ENCODE measurements around the gene GGTA1.

The GGTA1 gene

GRCh38 chr9:121491111-121491510, 8.5 kb downstream of the GGTA1 start:
- intact Hi-C loops (cut with DNase I; ENCODE audit: low total_unique reads) = no loop called here
- DNase-seq = no peak
- no peaks in the 10 kb centered on the region for H3K27me3 ChIP-seq
- no peaks in the 10 kb centered on the region for H3K36me3 ChIP-seq
- peak overlapping the region; percentile 49 to 57 for H3K27ac ChIP-seq
- no peaks in the 10 kb centered on the region for H3K9me3 ChIP-seq
- H3K4me1 ChIP-seq = peaks cover 0 to 39% (median 30%) of the 10 kb centered on the region in 4 donors
- no peak for TF ChIP-seq CTCF (IDR thresholded peaks at IDR 0.05)
- no peak overlapping the region for H3K4me3 ChIP-seq

GRCh38 chr9:121489344-121489743, 10.3 kb downstream of the GGTA1 start:
- no peaks in the 10 kb centered on the region for H3K9me3 ChIP-seq
- no peaks in the 10 kb centered on the region for H3K36me3 ChIP-seq
- no peak overlapping the region for H3K4me3 ChIP-seq
- H3K27ac ChIP-seq = peak overlapping the region; percentile 57 to 88
- no peak for TF ChIP-seq CTCF (IDR thresholded peaks at IDR 0.05)
- peaks cover 0 to 56% (median 47%) of the 10 kb centered on the region in 4 donors for H3K4me1 ChIP-seq
- intact Hi-C loops (cut with DNase I; ENCODE audit: low total_unique reads) = no loop called here
- no peaks in the 10 kb centered on the region for H3K27me3 ChIP-seq
- no peak for DNase-seq

- intact Hi-C loops (cut with DNase I; ENCODE audit: low total_unique reads) = no loop called here
- no peak overlapping the region for H3K4me3 ChIP-seq
- H3K27ac ChIP-seq = peak overlapping the region; percentile 87 to 88
- peaks cover 0 to 82% (median 69%) of the 10 kb centered on the region in 4 donors for H3K4me1 ChIP-seq
- TF ChIP-seq CTCF (IDR thresholded peaks at IDR 0.05) = no peak
- DNase-seq = no peak
- H3K9me3 ChIP-seq = no peaks in the 10 kb centered on the region
- H3K27me3 ChIP-seq = no peaks in the 10 kb centered on the region
- H3K36me3 ChIP-seq = no peaks in the 10 kb centered on the region
These were observed 13.6 kb downstream of the GGTA1 start for GRCh38 chr9:121486043-121486442.

- intact Hi-C loops (cut with DNase I; ENCODE audit: low total_unique reads) = no loop called here
- Histone ChIP-seq H3K27ac (peak overlapping the region; percentile 87 to 88), H3K9me3 (no peaks in the 10 kb centered on the region), H3K4me1 (peaks cover 0 to 82% (median 69%) of the 10 kb centered on the region in 4 donors), H3K4me3 (no peak overlapping the region), H3K36me3 (no peaks in the 10 kb centered on the region), H3K27me3 (no peaks in the 10 kb centered on the region)
- no peak for TF ChIP-seq CTCF (IDR thresholded peaks at IDR 0.05)
- peak; percentile 52 to 73 for DNase-seq
These were observed 14.0 kb downstream of the GGTA1 start for GRCh38 chr9:121485623-121486022.

- intact Hi-C loops (cut with DNase I; ENCODE audit: low total_unique reads) = loop anchor here (1.0 kb wide), 1 partner anchor 39 kb away; no protein-coding TSS in a partner anchor
- TF ChIP-seq CTCF (IDR thresholded peaks at IDR 0.05) = no peak
- peaks cover 0 to 82% (median 69%) of the 10 kb centered on the region in 4 donors for H3K4me1 ChIP-seq
- H3K9me3 ChIP-seq = no peaks in the 10 kb centered on the region
- H3K36me3 ChIP-seq = no peaks in the 10 kb centered on the region
- no peak for DNase-seq
- peak overlapping the region in 1 of 2 donors; percentile 8 for H3K4me3 ChIP-seq
- no peaks in the 10 kb centered on the region for H3K27me3 ChIP-seq
- H3K27ac ChIP-seq = peak overlapping the region; percentile 87 to 88
These were observed 14.8 kb downstream of the GGTA1 start for GRCh38 chr9:121484651-121485446.
